Measurements from ENCODE around the gene FBXO31.

DNA sequence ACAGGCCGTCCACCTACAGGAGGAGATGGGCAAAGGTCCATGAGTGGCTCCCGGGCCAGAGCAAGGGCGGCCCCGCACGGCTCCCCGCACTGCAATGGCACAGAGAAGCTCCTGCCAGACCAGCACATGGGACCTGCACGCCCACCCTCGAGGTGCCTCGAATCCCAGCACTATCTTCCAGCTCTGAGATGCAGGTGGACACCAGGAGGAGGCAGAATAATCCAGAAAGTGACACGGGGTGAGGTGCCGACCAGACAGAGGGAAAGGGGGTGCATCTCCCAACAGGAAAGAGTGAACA is 39.9 kb downstream of the FBXO31 start:
- TF ChIP-seq POLR2A (IDR thresholded peaks at IDR 0.05), result no peak
- TF ChIP-seq, protein P1, sequence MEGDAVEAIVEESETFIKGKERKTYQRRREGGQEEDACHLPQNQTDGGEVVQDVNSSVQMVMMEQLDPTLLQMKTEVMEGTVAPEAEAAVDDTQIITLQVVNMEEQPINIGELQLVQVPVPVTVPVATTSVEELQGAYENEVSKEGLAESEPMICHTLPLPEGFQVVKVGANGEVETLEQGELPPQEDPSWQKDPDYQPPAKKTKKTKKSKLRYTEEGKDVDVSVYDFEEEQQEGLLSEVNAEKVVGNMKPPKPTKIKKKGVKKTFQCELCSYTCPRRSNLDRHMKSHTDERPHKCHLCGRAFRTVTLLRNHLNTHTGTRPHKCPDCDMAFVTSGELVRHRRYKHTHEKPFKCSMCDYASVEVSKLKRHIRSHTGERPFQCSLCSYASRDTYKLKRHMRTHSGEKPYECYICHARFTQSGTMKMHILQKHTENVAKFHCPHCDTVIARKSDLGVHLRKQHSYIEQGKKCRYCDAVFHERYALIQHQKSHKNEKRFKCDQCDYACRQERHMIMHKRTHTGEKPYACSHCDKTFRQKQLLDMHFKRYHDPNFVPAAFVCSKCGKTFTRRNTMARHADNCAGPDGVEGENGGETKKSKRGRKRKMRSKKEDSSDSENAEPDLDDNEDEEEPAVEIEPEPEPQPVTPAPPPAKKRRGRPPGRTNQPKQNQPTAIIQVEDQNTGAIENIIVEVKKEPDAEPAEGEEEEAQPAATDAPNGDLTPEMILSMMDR (IDR thresholded peaks at IDR 0.05), result no peak

All from sigmoid colon (tissue), 3 donors.